ENCODE data around the gene NIPAL4.

Gene NIPAL4

DNA sequence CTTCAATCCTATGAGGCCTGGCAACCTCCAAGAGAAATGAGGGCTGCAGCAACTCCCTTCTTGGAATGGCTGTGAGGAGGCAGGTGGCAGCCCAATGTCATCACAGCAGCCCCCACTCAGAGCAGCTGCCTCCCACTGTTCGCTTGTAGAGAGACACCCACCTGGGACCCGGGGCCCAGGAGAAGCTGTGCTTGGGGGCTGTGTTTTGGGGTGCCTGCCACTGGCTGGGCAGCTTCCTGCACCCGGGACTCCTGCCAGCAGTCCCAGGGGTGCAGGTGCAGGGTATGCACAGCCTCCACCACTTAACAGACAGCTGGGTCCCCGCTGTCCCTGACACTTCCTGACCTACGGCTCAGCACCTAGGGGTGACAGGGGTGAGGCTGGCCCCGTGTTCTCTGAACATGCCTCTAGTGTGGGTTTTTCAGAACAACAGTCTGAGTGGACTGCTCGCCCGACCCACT, 26.2 kb downstream of the NIPAL4 start:
- DNase-seq, result no peak

DNA sequence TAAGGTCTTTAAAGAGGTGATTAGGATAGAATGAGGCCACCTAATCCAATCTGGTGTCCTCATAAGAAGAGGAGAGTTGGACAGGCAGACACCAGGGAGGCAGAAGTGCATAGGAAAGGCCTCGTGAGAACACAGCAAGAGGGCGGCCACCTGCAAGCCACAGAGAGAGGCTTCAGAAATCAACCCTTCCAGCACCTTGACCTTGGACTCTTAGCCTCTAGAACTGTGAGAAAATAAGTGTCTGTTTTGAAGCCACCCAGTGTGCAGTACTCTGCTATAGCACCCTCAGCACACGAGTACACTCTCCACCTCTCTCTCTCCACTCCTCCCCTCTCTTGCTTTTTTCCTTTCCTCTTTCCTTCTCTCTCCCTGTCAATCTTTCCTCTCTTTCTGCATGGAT, 26.8 kb downstream of the NIPAL4 start:
- DNase-seq, result no peak

DNA sequence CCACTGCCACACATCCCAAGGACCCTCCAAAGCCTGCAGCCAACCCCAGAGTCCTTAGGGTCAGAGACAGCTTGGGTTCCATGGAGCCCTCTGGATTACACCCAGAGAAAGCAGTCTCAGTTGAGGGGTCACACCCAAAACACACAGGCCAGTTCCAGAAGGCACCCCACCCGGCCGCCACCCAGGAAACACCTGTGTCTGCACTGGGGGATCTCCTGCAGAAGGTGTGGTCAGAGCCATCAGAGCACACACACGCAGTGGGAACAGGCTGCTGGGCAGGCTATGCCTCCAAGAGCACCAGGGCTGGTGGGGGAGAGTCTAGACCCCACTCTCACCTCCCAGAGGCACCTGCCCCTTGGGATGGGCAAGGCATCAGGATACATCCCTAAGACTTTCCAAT, 27.3 kb downstream of the NIPAL4 start:
- no peak for DNase-seq

DNA sequence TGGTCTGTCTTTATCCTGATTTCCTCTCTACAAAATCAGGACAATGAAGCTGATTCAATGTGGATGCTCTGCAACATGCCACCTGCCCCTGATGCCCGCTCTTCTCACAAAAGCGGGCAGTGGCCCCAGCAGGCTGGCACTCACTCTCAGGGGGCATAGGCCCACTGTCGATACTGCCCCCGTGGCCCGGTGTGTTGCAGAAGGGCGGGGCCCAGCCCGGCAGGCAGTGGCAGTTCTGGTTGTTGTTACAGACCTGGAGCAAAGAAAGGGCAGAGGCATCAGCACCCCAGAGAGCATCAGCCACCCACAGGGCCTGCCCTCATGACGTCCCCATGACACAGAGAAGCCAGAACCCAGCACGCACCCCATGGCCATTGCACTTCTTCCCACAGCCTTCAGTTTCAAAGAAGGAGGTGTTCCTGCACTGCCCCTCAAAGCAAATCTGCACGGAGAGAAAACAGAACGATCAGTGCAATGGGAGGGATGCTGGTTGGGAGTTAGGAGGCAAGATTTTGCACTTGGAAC, 31.5 kb downstream of the NIPAL4 start:
- DNase-seq, result no peak

DNA sequence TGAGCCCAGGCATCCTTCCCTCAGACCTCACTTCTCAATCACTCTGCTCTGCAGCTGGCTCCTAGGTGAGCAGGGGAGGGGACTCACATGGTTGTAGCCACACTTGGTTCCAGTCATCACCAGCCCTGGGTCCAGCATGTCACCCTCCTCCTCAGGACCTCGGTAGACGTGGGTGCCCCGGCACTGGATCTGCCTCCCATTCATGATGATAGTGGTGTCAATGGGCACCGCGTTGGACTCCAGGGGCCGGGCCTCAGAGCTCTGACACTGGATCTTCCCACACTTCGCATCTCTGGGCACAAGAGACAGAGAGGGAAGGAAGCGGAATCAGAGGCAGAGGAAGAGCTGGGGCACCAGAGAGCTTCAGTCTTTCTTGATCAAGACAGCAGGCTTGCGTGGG, 32.9 kb downstream of the NIPAL4 start:
- no peak for DNase-seq

DNA sequence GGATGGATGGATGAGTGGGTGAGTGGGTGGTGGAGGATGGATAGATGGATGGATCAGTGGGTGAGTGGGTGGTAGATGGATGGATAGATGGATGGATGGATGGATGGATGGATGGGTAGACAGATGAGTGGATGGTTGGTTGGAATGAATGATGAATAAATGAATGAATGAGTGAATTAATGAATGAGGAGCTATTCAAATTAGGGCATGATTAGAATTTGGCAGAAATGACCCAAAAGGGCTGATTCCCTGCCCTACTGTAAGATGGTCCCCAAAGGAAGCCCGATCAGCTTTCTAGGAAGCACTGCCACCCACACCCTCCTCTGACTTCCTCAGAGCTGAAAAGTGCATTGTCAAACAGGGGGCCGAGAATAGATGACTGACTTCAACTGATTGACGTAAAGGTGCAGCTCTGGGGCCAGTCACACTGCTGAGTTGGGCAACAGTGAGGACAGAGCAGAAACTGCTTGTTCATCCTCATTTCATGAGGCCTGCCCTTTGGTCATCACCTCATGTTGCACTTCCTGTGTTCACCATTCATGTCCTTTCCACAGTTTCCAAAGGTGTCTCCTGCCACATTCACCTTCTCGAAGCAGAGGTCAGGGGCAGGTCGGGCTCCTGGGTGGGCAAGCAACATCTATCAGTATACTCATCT, 34.3 kb downstream of the NIPAL4 start:
- DNase-seq, result no peak

DNA sequence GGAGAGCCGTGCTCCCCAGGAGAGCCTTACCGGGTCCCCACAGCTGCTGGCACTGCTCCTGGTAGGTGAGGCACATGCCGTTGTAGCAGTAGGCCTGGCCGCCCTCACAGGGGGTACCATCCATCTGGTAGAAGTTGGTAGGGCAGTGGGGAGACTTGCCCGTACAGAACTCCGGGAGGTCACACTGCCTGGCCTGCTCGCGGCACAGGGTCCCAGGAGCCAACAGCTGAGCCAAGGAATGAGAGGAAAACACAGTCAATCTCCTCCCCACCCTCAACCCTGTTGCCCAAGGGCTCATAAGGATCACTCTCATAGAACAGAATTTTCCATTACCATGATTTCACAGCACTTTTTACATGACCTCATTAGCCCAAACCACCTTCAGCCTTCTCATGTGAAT, 36.9 kb downstream of the NIPAL4 start:
- no peak for DNase-seq

DNA sequence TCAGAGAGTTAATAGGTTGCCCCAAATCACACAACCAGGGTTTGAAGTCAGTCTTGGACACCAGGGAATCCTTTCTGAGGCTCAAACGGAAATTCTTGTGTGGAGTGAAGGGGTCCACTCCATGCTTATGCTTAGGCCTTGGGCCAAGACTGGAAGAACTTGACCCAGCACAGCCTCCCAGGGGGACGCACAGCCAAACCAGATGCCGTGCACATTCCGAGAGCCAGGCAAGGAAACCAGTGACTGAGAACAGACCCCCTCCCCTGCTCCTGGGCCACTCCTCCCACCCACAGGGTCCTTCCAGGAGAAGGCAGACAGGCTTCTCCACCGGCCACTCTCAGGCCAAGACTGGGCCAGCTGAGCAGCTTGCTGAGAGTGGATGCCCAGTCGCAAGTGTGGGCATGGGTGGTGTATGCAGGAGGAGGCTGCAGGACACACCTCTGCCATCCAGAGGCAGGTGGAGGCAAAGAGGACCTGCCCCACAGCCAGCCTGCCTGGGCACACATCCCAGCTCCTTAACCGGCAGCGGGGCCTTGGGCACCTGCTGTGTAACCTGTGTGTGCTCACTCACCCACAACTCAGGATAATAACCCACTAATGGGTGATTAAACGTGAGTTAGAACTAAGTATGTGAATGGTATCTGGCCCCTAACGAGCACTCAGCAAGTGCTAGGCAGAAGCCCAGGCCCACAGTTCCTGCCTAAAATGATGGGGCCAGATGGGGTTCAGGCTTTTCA, 38.0 kb downstream of the NIPAL4 start:
- no peak for DNase-seq

DNA sequence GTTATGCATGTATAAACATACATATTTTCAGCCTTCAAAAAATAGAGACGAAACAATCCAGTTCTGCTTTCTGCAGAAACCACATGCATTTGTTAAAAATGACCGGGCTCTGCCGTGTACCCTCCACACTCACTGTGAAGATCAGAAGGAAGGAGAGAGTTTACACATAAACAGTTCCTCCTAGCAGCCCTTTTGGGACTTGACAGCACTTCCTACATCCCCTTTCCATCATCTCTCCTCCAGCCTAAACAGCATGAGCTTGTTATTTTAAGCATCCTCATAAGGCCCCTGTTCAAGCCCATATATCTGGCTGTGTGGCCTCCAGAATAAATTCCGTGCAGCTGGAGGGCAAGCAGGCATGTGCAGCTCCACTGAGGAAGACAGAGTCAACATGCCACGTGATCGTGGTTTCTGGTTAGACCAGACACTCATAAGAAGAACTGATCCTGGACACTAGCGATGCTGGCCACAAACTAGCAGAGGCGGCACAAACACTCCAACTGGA, 42.2 kb downstream of the NIPAL4 start:
- DNase-seq, result no peak

DNA sequence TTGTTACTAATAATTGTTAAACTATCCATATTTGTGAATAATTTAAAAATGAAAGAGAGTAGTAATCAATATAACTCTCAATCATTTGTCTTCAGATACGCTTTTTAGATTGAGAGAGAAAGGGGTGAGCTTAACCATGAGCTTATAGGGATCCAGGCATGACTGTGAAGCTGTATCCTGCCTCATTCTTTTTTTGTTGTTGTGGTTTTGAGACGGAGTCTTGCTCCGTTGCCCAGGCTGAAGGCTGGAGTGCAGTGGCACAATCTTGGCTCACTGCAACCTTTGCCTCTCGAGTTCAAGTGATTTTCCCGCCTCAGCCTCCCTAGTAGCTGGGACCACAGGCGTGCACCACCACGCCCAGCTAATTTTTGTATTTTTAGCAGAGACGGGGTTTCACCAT, 44.0 kb downstream of the NIPAL4 start:
- DNase-seq, result no peak

DNA sequence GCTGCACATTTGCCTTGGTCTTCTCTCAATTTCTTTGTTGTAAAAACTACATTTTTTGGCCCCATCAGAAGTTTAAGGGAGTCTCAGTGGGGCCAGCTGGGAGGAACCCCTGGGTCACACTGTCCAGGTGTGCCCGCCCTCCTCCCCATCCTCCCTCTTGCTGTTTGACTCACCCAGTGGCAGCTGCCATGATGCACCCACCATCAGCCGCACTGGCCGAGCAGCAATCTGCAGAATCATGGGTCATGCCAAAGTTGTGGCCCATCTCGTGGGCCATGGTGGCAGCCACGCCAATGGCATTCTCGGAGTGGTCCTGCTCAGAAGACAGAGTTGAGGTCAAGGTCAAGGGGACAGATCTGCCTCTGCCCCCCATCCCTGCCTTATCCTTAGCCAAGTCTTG, 45.5 kb downstream of the NIPAL4 start:
- no peak for DNase-seq

DNA sequence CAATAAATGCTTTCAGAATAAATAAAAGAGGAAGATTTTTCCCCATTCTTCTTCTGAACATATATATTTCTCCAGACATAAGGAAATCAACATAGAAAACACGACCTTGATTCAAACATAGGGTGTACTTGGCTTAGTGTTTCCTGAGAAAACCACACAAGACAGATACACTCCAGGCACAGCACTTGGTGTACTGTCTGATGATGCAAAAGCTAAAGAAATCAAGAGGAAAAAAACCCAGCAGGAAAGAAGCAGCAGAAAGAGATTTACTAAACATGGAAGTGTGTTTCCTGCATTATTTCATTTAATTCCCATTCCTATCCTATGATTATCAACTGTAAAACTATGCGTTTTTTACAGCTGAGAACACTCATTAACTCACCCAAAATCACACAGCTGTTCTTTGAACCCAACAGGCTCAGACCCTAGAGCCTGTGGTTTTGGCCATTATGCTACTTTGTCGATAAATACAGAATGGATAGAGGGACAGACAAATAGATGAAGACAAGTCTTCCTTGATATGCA, 46.1 kb downstream of the NIPAL4 start:
- DNase-seq, result no peak

DNA sequence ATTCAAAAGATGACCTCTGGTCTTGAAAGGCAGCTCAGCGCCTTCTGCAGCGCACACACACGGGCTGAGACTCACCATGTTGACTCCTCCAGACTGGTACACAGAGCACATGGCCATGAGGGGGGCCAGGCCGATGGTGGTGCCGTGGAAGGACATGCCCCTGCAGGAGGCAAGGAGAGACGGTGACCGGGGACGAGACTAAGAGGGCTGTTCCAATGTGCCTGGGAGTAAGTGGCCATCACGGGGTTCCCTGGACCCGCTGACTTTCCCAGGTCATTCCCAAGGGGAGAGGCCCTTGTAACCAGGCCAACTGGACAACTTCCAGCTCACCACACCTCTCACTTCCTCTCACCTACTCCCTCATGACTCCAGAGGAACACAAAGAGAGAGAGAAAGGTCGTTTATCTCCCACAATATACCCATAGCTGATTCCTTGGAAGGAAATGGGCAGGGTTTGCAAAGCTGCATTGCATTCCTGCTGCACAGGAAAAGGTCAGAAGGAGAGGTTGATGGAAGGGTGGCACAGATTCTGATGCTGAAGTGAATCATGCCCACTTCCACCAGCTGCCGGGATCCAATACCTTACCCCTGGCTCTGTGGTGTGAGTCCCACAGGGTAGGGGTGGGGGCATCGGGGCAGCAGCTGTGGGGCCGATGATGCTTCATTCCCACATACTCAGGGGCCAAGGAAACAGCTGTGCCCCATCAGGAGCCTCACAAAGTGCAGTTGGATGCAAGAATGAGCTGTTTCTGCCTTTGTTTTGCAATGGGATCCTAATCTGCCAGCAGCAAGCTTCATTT, 47.2 kb downstream of the NIPAL4 start:
- DNase-seq, result no peak

DNA sequence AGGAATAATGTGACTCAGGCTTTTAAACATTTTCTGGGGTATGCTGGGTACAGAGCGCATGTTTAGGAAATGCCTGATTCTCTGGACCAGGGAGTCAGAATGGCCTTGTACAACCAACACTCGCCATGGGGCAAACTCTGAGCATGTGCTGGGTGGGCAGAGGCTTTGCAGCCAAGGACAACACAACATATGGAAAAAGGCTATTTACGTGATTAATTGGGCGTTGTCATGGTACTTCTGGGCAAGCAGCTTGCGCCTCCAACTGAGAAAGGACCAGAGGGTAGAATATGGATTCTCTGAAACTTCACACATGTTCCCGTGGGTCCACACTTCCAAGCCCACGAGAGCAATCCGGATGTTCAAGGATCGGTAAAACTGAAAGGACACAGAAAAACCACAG, 49.1 kb downstream of the NIPAL4 start:
- DNase-seq, result no peak

DNA sequence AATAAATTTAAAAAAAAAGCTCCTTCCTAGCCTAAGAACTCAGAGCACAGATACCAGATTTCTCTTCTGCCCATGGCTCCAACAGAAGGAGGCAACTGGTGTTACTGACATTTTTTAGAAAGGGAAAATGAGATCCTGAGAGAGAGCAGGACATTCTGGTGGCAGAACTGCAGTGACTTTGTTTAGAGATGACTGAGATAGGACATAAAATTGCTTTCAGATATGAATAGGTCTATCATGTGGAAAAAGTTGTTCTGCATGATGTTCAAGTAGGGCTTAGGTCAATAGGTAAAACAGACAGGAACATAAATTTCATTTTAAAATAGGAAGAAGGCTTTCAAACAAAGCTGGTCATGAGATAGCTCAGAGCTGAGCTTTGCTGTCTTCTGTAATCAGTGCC, 49.6 kb downstream of the NIPAL4 start:
- no peak for DNase-seq

DNA sequence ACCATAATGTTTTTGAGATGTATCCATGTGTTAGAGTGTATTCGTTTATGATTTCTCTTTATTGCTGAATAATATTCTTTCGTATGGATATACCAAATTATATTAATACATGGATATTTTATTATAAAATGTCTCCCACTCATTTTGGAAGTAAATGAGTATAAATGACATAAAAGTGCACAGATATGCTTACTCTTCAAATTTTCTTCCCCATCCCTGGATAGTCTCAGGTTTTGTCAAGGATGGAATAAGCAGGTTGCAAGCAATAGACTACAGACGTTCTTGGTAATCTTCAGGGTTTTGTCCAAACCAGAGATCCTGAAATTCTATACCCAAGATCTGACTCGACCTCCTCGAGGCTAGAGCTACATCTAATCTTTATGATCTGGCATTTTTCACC, 50.7 kb downstream of the NIPAL4 start:
- DNase-seq, result no peak

DNA sequence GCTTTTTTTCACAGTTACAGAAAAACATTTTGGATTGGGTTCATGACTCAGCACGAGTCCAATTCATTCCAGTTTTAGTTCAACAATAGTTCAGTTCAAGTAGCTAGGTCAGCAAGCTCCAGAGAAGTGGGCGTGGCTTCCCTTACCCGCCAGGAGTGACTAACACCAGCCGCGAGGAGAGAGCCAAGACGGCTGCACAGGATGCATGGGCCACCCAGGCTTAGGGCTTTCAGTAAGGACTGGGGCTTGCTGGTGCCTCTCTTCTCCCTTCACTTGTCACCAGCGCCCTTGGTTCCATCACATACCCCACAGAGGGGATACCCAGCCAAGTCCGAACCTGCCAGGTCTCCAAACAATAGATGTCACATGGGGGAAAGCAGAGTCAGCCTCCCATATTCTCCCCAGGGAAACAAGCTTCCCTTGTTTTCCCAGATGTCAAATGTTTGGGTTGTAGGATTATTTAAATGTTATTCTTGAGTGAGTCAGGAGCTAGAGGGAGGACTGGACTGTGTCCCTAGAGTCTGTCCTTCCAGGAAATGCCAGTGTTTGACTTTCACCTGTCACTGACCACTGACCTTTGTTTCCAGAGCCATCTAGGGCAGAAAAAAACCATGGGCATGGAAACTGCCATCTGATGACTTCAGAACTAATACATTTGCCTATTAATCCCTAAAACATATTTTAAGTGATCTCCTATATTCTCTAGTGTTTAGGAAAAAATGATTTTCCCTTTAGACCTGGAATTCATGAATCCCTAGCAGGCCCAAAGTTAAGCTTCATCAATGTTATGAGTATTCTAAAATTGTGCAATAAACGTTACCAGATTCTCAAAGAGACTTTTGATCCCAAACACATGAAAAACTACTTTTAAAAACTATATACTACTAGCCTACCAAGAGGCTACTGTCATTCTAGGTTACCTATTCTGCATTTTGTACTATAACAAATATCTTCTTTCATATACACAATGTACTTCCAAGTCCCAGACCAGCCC, 51.9 kb downstream of the NIPAL4 start:
- DNase-seq, result no peak

DNA sequence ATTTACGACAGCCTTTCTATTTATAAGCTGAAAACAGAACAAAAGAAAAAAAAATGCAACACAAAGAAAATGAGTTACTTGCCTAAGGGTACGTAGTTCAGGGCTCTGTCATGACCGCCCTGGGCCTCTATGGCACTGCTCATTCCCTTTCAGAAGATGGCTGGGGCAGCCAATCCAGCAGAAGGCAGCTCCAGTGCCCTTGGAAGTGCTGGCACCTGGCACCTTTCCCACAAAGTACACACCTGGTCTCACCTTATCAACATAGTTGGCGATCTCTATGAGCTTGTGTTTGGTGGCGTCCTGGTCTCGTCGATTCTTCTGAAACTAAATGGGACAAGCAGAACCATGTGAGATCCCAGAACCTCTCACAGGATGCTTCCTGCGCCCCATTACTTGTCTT, 53.2 kb downstream of the NIPAL4 start:
- DNase-seq, result no peak

DNA sequence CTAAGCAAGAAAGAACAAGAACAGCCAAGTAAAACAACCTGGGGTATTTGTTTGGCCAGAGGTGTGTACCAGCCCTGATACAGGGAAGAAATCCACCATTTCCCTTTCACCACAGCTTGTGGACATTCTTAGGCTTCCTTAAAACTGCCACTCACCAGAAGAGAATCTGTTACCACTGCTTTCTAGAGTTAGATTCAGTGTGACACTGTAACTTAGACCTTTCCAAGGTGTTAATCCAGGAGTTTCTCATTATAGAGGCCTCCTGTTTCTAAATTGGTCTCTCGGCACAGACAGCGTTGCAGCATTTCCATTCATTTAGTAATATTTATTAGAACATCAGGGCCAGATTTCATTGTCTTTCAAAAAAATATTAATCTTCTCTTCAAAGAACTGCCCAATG, 55.0 kb downstream of the NIPAL4 start:
- DNase-seq, result no peak

DNA sequence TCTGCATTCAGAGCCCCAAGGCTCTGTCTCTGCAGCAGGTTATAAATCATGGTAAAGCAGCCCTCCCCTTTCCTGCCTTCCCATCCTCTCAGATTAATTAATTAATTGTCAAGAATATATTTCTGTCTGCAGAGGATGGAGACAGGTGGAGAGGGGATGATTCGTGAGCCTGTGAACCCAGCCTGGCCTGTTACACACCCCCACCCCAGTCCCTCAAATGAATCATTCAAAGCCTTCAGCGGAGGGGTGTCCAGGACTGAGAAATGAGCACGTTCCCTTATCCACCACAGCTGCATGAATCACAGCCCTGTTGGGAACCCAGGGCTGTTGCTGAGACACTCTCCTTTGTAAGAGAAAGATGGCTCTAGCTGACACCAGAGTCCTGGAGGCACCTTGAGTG, 56.0 kb downstream of the NIPAL4 start:
- no peak for DNase-seq

DNA sequence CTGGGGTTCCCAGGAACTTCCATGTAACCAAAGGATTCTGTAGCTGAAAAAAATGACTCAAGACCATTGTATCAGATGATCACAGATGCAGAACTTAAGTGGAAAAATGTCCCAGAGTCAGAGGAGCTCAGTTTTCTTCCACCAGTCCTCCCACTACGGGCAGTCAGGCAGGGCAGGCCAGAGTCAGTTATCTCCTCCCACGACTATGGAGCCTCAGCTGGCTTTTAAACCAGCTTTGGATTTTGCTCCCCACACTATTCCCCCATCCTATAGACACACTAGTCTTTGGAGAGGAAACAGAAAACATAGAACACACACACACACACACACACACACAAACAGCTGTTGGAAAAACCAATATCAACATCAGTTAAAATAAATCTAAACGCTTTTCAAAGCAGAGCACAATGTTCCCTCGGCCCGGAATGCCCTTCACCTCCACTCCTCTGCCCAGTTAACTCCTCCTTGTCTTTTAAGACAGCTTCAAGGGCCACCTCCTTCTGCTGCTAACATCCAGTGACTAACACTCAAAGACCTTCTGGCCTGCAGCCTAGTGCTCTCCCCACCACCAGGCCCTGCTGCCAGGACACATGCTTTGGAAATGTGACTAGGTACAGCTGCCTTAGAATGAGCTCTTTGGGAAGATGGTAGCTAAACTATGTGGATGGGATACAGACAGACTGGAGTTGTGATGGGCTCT, 56.8 kb downstream of the NIPAL4 start:
- no peak for DNase-seq

Data from NCI-H1436 treated with DMSO at 0.1 percent for 48 hours (cell line).